ENCODE data around the gene SSX7.

The SSX7 gene

DNA sequence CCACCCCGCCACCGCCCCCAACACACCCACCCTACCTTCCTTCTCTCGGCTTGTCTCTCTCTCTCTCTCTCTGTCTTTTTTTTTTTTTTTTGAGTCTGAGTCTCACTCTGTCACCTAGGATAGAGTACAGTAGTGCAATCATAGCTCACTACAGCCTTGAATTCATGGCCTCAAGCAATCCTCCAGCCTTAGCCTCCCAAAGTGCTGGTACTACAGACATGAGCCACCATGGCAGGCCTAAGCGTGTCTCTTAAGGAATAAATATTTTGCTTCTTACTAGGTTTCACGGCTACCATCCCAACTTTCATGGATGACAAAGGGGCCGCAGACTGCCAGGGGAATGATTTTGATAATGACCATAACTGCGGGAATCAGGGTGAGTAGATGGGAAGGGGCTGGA, 55.8 kb downstream of the SSX7 start:
- H3K27me3 ChIP-seq (replicated peaks; ENCODE audit: control insufficient read depth, insufficient read depth, low read length, poor library complexity, severe bottlenecking), result no peaks in the 10 kb centered on the region
- no peak for DNase-seq
- no peak overlapping the region for H3K27ac ChIP-seq (ENCODE audit: insufficient read depth, low read length, poor library complexity, severe bottlenecking)

DNA sequence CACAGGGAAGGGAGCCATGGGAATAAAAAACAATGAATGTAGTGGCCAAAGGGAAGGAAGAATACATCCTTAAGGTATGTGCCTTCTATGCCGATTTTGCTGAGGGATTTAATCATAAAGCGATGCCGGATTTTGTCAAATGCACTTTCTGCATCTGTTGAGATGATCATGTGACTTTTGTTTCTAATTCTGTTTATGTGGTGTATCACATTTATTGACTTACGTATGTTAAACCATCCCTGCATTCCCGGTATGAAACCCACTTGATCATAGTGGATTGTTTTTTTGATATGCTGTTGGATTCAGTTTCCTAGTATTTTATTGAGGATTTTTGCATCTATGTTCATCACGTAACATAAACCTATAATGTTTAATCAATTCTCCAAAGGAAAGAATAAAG, 60.0 kb downstream of the SSX7 start:
- no peak overlapping the region for H3K4me3 ChIP-seq (ENCODE audit: insufficient read depth, low read depth, low read length, poor library complexity, severe bottlenecking)
- no peaks in the 10 kb centered on the region for H3K4me1 ChIP-seq (ENCODE audit: control insufficient read depth, insufficient read depth, low read length, poor library complexity, severe bottlenecking)
- no peak for DNase-seq
- no peaks in the 10 kb centered on the region for H3K9me3 ChIP-seq (ENCODE audit: control insufficient read depth, low read length)
- no peaks in the 10 kb centered on the region for H3K27me3 ChIP-seq (replicated peaks; ENCODE audit: control insufficient read depth, insufficient read depth, low read length, poor library complexity, severe bottlenecking)
- H3K36me3 ChIP-seq (ENCODE audit: control insufficient read depth, insufficient read depth, low read length), result no peaks in the 10 kb centered on the region
- H3K27ac ChIP-seq (ENCODE audit: insufficient read depth, low read length, poor library complexity, severe bottlenecking), result no peak overlapping the region

More for the DNA sequence above, 55.8 kb downstream of the SSX7 start:
- no peak overlapping the region for H3K4me3 ChIP-seq (ENCODE audit: insufficient read depth, low read depth, low read length, poor library complexity, severe bottlenecking)
- no peaks in the 10 kb centered on the region for H3K4me1 ChIP-seq (ENCODE audit: control insufficient read depth, insufficient read depth, low read length, poor library complexity, severe bottlenecking)
- no peaks in the 10 kb centered on the region for H3K36me3 ChIP-seq (ENCODE audit: control insufficient read depth, insufficient read depth, low read length)
- H3K9me3 ChIP-seq (ENCODE audit: control insufficient read depth, low read length), result no peaks in the 10 kb centered on the region
